OCI-LY1 (cell line): Measurements from ENCODE around the gene C4orf17.

Source experiments
- EZH2 ChIP-seq: fragments of 200-600 bp; sonication (generic), shearing (Covaris generic); IDR thresholded peaks from 2 replicates; pipeline ENCODE4 v1.8.0; 2017; ENCODE audit warnings: borderline replicate concordance, mixed run types, mild to moderate bottlenecking, antibody characterized with exemption, low read length, moderate library complexity, mixed read lengths
- TF ChIP-seq, protein P1 (sequence below): fragments of 200-600 bp; sonication (generic), shearing (Covaris generic); IDR thresholded peaks from 2 replicates; pipeline ENCODE4 v1.5.1; 2017; ENCODE audit warnings: mild to moderate bottlenecking, antibody characterized with exemption, low read length, moderate library complexity, mixed read lengths

DNA sequence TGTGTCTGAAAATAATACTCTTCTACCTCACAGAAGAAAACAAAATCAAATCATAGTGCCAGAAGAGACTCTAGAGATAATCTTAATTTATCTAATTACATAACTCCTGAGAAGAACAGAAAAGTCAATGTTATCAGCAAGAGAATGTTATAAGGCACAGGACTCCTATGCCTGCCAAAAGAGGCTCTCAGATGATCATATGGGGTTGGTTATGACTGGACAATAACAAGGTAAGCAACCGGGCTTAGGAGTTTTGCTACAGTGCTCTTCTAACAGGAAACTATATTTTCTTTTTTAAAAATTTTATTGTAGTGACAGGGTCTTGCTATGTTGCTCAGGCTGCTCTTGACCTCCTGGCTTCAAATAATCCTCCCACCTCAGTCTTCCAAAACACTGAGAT is 3.5 kb upstream of the C4orf17 start:
- no peak for TF ChIP-seq EZH2
- TF ChIP-seq, protein P1, sequence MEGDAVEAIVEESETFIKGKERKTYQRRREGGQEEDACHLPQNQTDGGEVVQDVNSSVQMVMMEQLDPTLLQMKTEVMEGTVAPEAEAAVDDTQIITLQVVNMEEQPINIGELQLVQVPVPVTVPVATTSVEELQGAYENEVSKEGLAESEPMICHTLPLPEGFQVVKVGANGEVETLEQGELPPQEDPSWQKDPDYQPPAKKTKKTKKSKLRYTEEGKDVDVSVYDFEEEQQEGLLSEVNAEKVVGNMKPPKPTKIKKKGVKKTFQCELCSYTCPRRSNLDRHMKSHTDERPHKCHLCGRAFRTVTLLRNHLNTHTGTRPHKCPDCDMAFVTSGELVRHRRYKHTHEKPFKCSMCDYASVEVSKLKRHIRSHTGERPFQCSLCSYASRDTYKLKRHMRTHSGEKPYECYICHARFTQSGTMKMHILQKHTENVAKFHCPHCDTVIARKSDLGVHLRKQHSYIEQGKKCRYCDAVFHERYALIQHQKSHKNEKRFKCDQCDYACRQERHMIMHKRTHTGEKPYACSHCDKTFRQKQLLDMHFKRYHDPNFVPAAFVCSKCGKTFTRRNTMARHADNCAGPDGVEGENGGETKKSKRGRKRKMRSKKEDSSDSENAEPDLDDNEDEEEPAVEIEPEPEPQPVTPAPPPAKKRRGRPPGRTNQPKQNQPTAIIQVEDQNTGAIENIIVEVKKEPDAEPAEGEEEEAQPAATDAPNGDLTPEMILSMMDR, result no peak
